Right renal cortex interstitium (tissue), 3 donors: ENCODE measurements around the gene DYNLRB2. TPM values are rescaled to one million over a fixed set of nuclear protein-coding genes. Genes with fewer than 3 reads are reported as not detected.

Experiments used
- DNase-seq, 3 donors: peaks; one replicate each; pipeline ENCODE4 v3.0.0-alpha.2; 2013; ENCODE audit warnings: low read depth in 3 of 3, low spot score in 2 of 3
- polyA plus RNA-seq, 3 donors: library from polyadenylated mRNA; unstranded; fragments of 120-200 nt; gene quantifications; one replicate each; pipeline ENCODE4 v1.2.1, GENCODE V29; 2013; ENCODE audit not compliant: insufficient read length in 3 of 3

DYNLRB2 gene
- polyA plus RNA-seq, result 10 to 100 TPM in 1 of 3 donors, 1 to 10 TPM in 2; 8.9 to 11.0 (median 8.9) TPM

- DNase-seq, result peak; percentile 85 to 89 (median 86)
Measured at GRCh38 chr16:80540516-80541305, at the start of gene DYNLRB2. DYNLRB2 (plus strand) TSS chr16:80540993; CDS start chr16:80541077, 84 bp downstream.

GRCh38 chr16:80500116-80500859, 40.5 kb upstream of the DYNLRB2 start:
- DNase-seq, result no peak

GRCh38 chr16:80500961-80501525, 39.8 kb upstream of the DYNLRB2 start:
- DNase-seq, result no peak

- DNase-seq, result no peak
Measured at GRCh38 chr16:80503107-80503506, 37.7 kb upstream of the DYNLRB2 start.

GRCh38 chr16:80507538-80507937, 33.3 kb upstream of the DYNLRB2 start:
- no peak for DNase-seq

- DNase-seq, result no peak
Measured at GRCh38 chr16:80509872-80510271, 30.9 kb upstream of the DYNLRB2 start.

GRCh38 chr16:80511824-80512592, 28.8 kb upstream of the DYNLRB2 start:
- no peak for DNase-seq

- DNase-seq, result no peak
Measured at GRCh38 chr16:80512593-80512853, 28.3 kb upstream of the DYNLRB2 start.

GRCh38 chr16:80515374-80515773, 25.4 kb upstream of the DYNLRB2 start:
- no peak for DNase-seq

- DNase-seq, result no peak
Measured at GRCh38 chr16:80517846-80518245, 22.9 kb upstream of the DYNLRB2 start.

GRCh38 chr16:80518436-80518835, 22.4 kb upstream of the DYNLRB2 start:
- DNase-seq, result no peak

GRCh38 chr16:80519189-80519588, 21.6 kb upstream of the DYNLRB2 start:
- no peak for DNase-seq

GRCh38 chr16:80525420-80525819, 15.4 kb upstream of the DYNLRB2 start:
- no peak for DNase-seq

- DNase-seq, result peak; percentile 56 to 67 (median 57)
Measured at GRCh38 chr16:80526418-80527061, 14.3 kb upstream of the DYNLRB2 start.

- no peak for DNase-seq
Measured at GRCh38 chr16:80527297-80527696, 13.5 kb upstream of the DYNLRB2 start.

- DNase-seq, result no peak
Measured at GRCh38 chr16:80530479-80530878, 10.3 kb upstream of the DYNLRB2 start.

- DNase-seq, result no peak
Measured at GRCh38 chr16:80536238-80536637, 4.6 kb upstream of the DYNLRB2 start.

- no peak for DNase-seq
Measured at GRCh38 chr16:80541306-80541694, 507 bp downstream of the DYNLRB2 start.

- no peak for DNase-seq
Measured at GRCh38 chr16:80543162-80543561, 2.4 kb downstream of the DYNLRB2 start.

GRCh38 chr16:80544326-80544725, 3.5 kb downstream of the DYNLRB2 start:
- DNase-seq, result no peak

GRCh38 chr16:80546249-80546648, 5.5 kb downstream of the DYNLRB2 start:
- DNase-seq, result no peak
